PC-3 (cell line): ENCODE data around the gene CNTNAP5. TPM values are rescaled to one million over a fixed set of nuclear protein-coding genes. Genes with fewer than 3 reads are reported as not detected.
"Not testable (repeated sequence)": the region's sequence is repeated elsewhere in the genome, so short reads cannot be mapped to it uniquely, and the experiment has no call there.

ENCODE experiments used
- ATAC-seq: fragments of 200-7000 bp; cut with Tn5 transposase; 2 replicates; pipeline ENCODE4 v1.9.1; 2020; ENCODE audit warnings: mild to moderate bottlenecking, moderate library complexity
- BruUV-seq: library from RNA; stranded (reverse); fragments of 400-500 nt; replicated peaks from 2 replicates; lab custom pipeline; 2021; lab: Mats Ljungman, UMichigan
- CTCF ChIA-PET: fragments of 300-600 bp; sonication (Branson Sonifier 250); formaldehyde crosslinking; loops from one replicate; lab custom pipeline; 2022; ENCODE audit warnings: antibody characterized with exemption; lab: Charles Lee
- POLR2A ChIA-PET: fragments of 300-600 bp; sonication (Branson Sonifier 250); formaldehyde crosslinking; loops from one replicate; lab custom pipeline; 2022; ENCODE audit warnings: antibody characterized with exemption; ENCODE audit not compliant: unreplicated experiment; lab: Charles Lee
- DNase-seq: peaks from one replicate; pipeline ENCODE4 v3.0.0-alpha.2; 2015
- H2AFZ ChIP-seq: fragments of 300-600 bp; sonication (generic); 2 replicates; pipeline ENCODE4 v1.6.0; 2016; ENCODE audit warnings: antibody characterized with exemption, low read length
- H3F3A ChIP-seq: fragments of 300-600 bp; sonication (generic); one replicate; pipeline ENCODE4 v1.6.0; 2017; ENCODE audit warnings: antibody characterized with exemption, low read length, control low read depth, mild to moderate bottlenecking; ENCODE audit not compliant: unreplicated experiment
- H3K27ac ChIP-seq: fragments of 300-600 bp; sonication (generic); 2 replicates; pipeline ENCODE4 v1.5.1; 2016; ENCODE audit warnings: mild to moderate bottlenecking, low read length
- H3K27me3 ChIP-seq: fragments of 300-600 bp; sonication (generic); 2 replicates; pipeline ENCODE4 v1.6.1; 2016; ENCODE audit warnings: low read length, mixed read lengths
- H3K36me3 ChIP-seq: fragments of 300-600 bp; sonication (generic); 2 replicates; pipeline ENCODE4 v1.6.1; 2016; ENCODE audit warnings: low read depth, mixed run types, low read length, mixed read lengths
- H3K4me1 ChIP-seq: fragments of 300-600 bp; sonication (generic); 2 replicates; pipeline ENCODE4 v1.5.1; 2016; ENCODE audit warnings: low read length; ENCODE audit not compliant: insufficient read depth
- H3K4me2 ChIP-seq: fragments of 300-600 bp; sonication (generic); 2 replicates; pipeline ENCODE4 v1.6.0; 2016; ENCODE audit warnings: low read length
- H3K4me3 ChIP-seq: fragments of 300-600 bp; sonication (generic); 2 replicates; pipeline ENCODE4 v1.5.1; 2016; ENCODE audit warnings: mild to moderate bottlenecking, low read length, mixed read lengths
- H3K79me2 ChIP-seq: fragments of 300-600 bp; sonication (generic); 2 replicates; pipeline ENCODE4 v1.6.1; 2017; ENCODE audit warnings: low read length, mixed read lengths
- H3K9ac ChIP-seq: fragments of 300-600 bp; sonication (generic); 2 replicates; pipeline ENCODE4 v1.6.0; 2016; ENCODE audit warnings: mild to moderate bottlenecking, low read length
- H3K9me2 ChIP-seq: fragments of 300-600 bp; sonication (generic); replicated peaks from 2 replicates; pipeline ENCODE4 v1.6.1; 2016; ENCODE audit warnings: mixed run types, low read length, mixed read lengths
- H3K9me3 ChIP-seq: fragments of 300-600 bp; sonication (generic); 2 replicates; pipeline ENCODE4 v1.6.1; 2016; ENCODE audit warnings: low read length, mixed read lengths
- H4K20me1 ChIP-seq: fragments of 300-600 bp; sonication (generic); 2 replicates; pipeline ENCODE4 v1.6.1; 2016; ENCODE audit warnings: low read length, mixed read lengths
- CTCF ChIP-seq: fragments of 300-600 bp; sonication (generic); conservative IDR thresholded peaks from 2 replicates; pipeline ENCODE4 v1.5.1; 2017; ENCODE audit warnings: antibody characterized with exemption, low read depth, mild to moderate bottlenecking, low read length
- EZH2 ChIP-seq: fragments of 300-600 bp; sonication (generic); IDR thresholded peaks from one replicate; pipeline ENCODE4 v1.6.1; 2017; ENCODE audit warnings: antibody characterized with exemption, mild to moderate bottlenecking, low read length; ENCODE audit not compliant: unreplicated experiment
- EZH2phosphoT487 ChIP-seq: fragments of 300-600 bp; sonication (generic); IDR thresholded peaks from 2 replicates; pipeline ENCODE4 v1.6.1; 2018; ENCODE audit warnings: mild to moderate bottlenecking, antibody characterized with exemption, low read length, borderline replicate concordance
- intact Hi-C: fragments of 100-400 bp; cut with micrococcal nuclease; formaldehyde crosslinking; loops from 2 replicates; pipeline ENCODE4 v1.9.0; 2023
- total RNA-seq: library from RNA; depleted of rRNA; stranded (reverse); fragments of >200 nt; gene quantifications from 2 replicates; pipeline ENCODE4 v1.2.3, GENCODE V29; 2014

CNTNAP5 gene
- total RNA-seq, 1 experiment from 2014 or later, result not detected

- ATAC-seq, result no peak
- ChIA-PET POLR2A (no interaction called here), CTCF (no interaction called here)
- Histone ChIP-seq H3K79me2 (no peaks in the 10 kb centered on the region), H3K27me3 (peaks cover 9% of the 10 kb centered on the region; the same call in 1 of the 2 replicates), H3F3A (no peaks in the 10 kb centered on the region), H3K27ac (no peak overlapping the region), H3K9me3 (no peaks in the 10 kb centered on the region), H2AFZ (no peak overlapping the region), H3K4me3 (no peak overlapping the region), H3K4me2 (no peak overlapping the region), H3K4me1 (no peaks in the 10 kb centered on the region), H3K9ac (no peak overlapping the region), H3K9me2 (no peaks in the 10 kb centered on the region), H3K36me3 (no peaks in the 10 kb centered on the region), H4K20me1 (no peaks in the 10 kb centered on the region)
- TF ChIP-seq EZH2, result no peak
- no peak for TF ChIP-seq EZH2phosphoT487
- no peak for TF ChIP-seq CTCF
- intact Hi-C loops, result no loop called here
- BruUV-seq, result no TSS peak
- DNase-seq, result no peak
These were observed 370.9 kb downstream of the CNTNAP5 start for GRCh38 chr2:124395961-124396360.

GRCh38 chr2:124402274-124402673 lies 377.2 kb downstream of the CNTNAP5 start:
- Histone ChIP-seq H3K4me2 (no peak overlapping the region), H3F3A (no peaks in the 10 kb centered on the region), H3K4me1 (no peaks in the 10 kb centered on the region), H4K20me1 (no peaks in the 10 kb centered on the region), H2AFZ (no peak overlapping the region), H3K4me3 (no peak overlapping the region), H3K36me3 (no peaks in the 10 kb centered on the region), H3K27me3 (peaks cover 28% of the 10 kb centered on the region), H3K9me3 (no peaks in the 10 kb centered on the region), H3K79me2 (no peaks in the 10 kb centered on the region), H3K9me2 (no peaks in the 10 kb centered on the region), H3K27ac (no peak overlapping the region), H3K9ac (no peak overlapping the region)
- BruUV-seq, result no TSS peak
- CTCF ChIA-PET, result no interaction called here
- ATAC-seq (no peak), DNase-seq (no peak)
- intact Hi-C loops, result no loop called here
- TF ChIP-seq EZH2 (no peak), EZH2phosphoT487 (no peak), CTCF (no peak)
- POLR2A ChIA-PET, result no interaction called here

GRCh38 chr2:124407836-124408534 lies 382.9 kb downstream of the CNTNAP5 start:
- H3K9ac ChIP-seq, H4K20me1 ChIP-seq, H3K4me1 ChIP-seq, H3K79me2 ChIP-seq, H3K4me3 ChIP-seq, ATAC-seq, H2AFZ ChIP-seq, DNase-seq, H3K9me3 ChIP-seq, H3K9me2 ChIP-seq, H3K36me3 ChIP-seq, H3F3A ChIP-seq, H3K27ac ChIP-seq, intact Hi-C loops, BruUV-seq, H3K4me2 ChIP-seq, CTCF ChIA-PET: not testable (repeated sequence)
- POLR2A ChIA-PET, result interaction anchor here (0.5 kb wide), 1 partner anchor 17 kb away, joined by 3 read pairs; no protein-coding TSS in a partner anchor
- H3K27me3 ChIP-seq, result peaks cover 21% of the 10 kb centered on the region
